Ishikawa (cell line): ENCODE data around the gene CHIA.

ENCODE experiments used
- CEBPB ChIP-seq: IDR thresholded peaks from 2 replicates; pipeline ENCODE4 v1.6.1; 2012
- CREB1 ChIP-seq: IDR thresholded peaks from 2 replicates; pipeline ENCODE4 v1.6.1; 2012; ENCODE audit warnings: low read depth
- EGR1 ChIP-seq: IDR thresholded peaks from 2 replicates; pipeline ENCODE4 v1.6.1; 2012
- EP300 ChIP-seq: IDR thresholded peaks from 2 replicates; pipeline ENCODE4 v1.6.1; 2012; ENCODE audit warnings: borderline replicate concordance
- FOXM1 ChIP-seq: IDR thresholded peaks from 2 replicates; pipeline ENCODE4 v1.6.1; 2012; ENCODE audit warnings: low read depth, borderline replicate concordance
- NFIC ChIP-seq: IDR thresholded peaks from 2 replicates; pipeline ENCODE4 v1.6.1; 2012
- RAD21 ChIP-seq: IDR thresholded peaks from 2 replicates; pipeline ENCODE4 v1.6.1; 2012; ENCODE audit warnings: low read depth
- TAF1 ChIP-seq: IDR thresholded peaks from 2 replicates; pipeline ENCODE4 v1.6.1; 2012; ENCODE audit warnings: low read depth, mild to moderate bottlenecking
- TCF12 ChIP-seq: IDR thresholded peaks from 2 replicates; pipeline ENCODE4 v1.6.1; 2012; ENCODE audit warnings: low read depth
- TEAD4 ChIP-seq: IDR thresholded peaks from 2 replicates; pipeline ENCODE4 v1.6.1; 2012
- YY1 ChIP-seq: IDR thresholded peaks from 2 replicates; pipeline ENCODE4 v1.6.1; 2012; ENCODE audit warnings: low read depth
- ZBTB7A ChIP-seq: IDR thresholded peaks from 2 replicates; pipeline ENCODE4 v1.6.1; 2012; ENCODE audit warnings: low read depth
- TF ChIP-seq, protein P1 (sequence below): IDR thresholded peaks from 2 replicates; pipeline ENCODE4 v1.6.1; 2012; ENCODE audit warnings: low read depth, mild to moderate bottlenecking
- TF ChIP-seq, protein P2 (sequence below): IDR thresholded peaks from 2 replicates; pipeline ENCODE4 v1.6.1; 2012
- TF ChIP-seq, protein P3 (sequence below): IDR thresholded peaks from 2 replicates; pipeline ENCODE4 v1.6.1; 2012

Gene CHIA

DNA sequence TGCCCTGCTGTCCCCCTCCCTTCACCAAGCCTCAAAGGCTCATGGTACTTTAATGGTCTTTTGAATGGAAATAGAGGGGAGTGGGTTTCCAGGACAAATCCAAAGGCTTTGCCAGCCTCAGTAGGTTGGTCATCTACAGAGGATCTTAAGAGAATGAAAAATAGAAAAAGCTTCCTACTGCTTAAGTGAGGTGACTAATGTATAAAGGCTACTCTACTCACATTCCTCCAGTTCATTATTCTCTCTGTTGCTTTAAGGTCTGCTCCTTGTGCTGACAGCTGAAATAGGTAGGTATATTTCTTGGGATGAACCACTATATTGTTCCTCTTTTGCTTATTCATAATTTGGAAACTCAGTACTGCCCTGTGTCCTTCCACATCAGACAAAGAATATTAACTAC is 10.4 kb upstream of the CHIA start:
- no peak for TF ChIP-seq EP300
- TF ChIP-seq RAD21: no peak

DNA sequence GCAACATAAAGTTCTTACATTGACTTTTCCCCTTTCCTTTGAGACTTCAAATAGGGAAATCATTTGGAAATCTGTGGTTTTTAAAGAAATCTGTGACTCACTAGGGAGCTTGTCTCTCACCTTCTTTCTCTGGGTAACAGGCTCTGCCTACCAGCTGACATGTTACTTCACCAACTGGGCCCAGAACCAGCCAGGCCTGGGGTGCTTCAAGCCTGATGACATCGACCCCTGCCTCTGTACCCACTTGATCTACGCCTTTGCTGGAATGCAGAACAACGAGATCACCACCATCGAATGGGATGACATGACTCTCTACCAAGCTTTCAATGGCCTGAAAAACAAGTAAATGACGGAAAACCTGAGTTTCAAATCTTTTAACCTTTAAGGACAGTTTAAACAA is 9.2 kb upstream of the CHIA start:
- TF ChIP-seq NFIC: no peak
- TF ChIP-seq TCF12: no peak
- TF ChIP-seq, protein P1, sequence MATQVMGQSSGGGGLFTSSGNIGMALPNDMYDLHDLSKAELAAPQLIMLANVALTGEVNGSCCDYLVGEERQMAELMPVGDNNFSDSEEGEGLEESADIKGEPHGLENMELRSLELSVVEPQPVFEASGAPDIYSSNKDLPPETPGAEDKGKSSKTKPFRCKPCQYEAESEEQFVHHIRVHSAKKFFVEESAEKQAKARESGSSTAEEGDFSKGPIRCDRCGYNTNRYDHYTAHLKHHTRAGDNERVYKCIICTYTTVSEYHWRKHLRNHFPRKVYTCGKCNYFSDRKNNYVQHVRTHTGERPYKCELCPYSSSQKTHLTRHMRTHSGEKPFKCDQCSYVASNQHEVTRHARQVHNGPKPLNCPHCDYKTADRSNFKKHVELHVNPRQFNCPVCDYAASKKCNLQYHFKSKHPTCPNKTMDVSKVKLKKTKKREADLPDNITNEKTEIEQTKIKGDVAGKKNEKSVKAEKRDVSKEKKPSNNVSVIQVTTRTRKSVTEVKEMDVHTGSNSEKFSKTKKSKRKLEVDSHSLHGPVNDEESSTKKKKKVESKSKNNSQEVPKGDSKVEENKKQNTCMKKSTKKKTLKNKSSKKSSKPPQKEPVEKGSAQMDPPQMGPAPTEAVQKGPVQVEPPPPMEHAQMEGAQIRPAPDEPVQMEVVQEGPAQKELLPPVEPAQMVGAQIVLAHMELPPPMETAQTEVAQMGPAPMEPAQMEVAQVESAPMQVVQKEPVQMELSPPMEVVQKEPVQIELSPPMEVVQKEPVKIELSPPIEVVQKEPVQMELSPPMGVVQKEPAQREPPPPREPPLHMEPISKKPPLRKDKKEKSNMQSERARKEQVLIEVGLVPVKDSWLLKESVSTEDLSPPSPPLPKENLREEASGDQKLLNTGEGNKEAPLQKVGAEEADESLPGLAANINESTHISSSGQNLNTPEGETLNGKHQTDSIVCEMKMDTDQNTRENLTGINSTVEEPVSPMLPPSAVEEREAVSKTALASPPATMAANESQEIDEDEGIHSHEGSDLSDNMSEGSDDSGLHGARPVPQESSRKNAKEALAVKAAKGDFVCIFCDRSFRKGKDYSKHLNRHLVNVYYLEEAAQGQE: no peak
- TF ChIP-seq, protein P2, sequence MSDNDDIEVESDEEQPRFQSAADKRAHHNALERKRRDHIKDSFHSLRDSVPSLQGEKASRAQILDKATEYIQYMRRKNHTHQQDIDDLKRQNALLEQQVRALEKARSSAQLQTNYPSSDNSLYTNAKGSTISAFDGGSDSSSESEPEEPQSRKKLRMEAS: no peak
- no peak for TF ChIP-seq FOXM1
- no peak for TF ChIP-seq EP300

DNA sequence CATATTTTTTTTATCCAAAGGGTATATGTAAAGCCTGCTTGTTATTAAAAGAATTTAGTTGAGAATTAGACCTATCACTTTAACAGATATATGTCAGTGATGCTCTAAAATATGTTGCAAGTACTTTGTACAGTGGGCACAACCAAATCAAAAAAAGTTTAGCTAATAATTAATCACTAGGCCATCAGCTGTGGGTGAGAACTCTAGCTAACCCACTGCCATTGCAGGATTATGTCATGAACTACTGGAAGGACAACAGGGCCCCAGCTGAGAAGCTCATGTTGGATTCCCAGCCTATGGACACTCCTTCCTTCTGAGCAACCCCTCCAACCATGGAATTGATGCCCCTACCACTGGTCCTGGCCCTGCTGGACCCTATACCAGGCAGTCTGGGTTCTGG is 6.8 kb upstream of the CHIA start:
- no peak for TF ChIP-seq FOXM1
- no peak for TF ChIP-seq EGR1
- no peak for TF ChIP-seq EP300
- TF ChIP-seq, protein P1: no peak
- no peak for TF ChIP-seq NFIC
- no peak for TF ChIP-seq RAD21
- TF ChIP-seq TEAD4: no peak
- no peak for TF ChIP-seq CEBPB
- no peak for TF ChIP-seq ZBTB7A
- TF ChIP-seq, protein P2: no peak
- no peak for TF ChIP-seq TCF12
- TF ChIP-seq, protein P3, sequence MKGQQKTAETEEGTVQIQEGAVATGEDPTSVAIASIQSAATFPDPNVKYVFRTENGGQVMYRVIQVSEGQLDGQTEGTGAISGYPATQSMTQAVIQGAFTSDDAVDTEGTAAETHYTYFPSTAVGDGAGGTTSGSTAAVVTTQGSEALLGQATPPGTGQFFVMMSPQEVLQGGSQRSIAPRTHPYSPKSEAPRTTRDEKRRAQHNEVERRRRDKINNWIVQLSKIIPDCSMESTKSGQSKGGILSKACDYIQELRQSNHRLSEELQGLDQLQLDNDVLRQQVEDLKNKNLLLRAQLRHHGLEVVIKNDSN: no peak
- TF ChIP-seq CREB1: no peak
- TF ChIP-seq TAF1: no peak
- no peak for TF ChIP-seq YY1

DNA sequence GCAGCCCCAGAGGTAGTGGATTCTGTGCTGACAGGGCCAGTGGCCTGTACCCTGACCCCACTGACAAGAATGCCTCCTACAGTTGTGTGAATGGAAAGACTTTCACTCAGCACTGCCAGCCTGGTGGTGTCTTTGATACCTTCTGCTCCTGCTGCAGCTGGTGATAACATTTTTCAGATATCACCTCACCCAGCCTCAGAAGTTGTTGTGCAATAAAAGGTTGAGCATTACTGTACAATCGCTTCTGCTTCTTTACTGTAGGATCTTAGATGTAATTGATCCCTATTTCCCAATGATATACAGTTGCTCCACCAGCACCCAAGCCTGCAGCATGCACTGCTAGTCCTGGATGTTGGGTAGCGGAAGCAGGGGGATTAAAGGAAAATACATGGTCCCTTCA is 4.8 kb upstream of the CHIA start:
- TF ChIP-seq FOXM1: no peak
- TF ChIP-seq NFIC: no peak

DNA sequence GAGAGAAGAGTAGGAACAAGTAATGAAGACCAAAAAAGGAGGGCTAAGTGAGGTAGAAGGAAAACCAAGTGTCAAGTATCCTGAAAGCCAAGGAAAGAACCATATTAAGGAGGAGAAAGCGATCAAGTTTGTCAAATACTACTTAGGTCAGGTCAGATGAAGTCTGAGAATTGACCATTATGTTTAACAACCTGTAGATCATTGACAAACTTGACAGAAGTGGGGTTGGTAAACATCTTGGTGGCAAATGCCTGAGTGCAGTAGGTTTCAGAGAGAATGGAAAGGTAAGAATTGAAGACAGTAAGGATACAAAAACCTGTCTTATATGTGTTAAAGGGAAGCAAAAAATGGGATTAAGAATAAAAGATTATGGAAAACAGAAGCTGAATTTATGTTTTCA is 3.7 kb upstream of the CHIA start:
- TF ChIP-seq CEBPB (no peak), NFIC (no peak), TCF12 (no peak), EP300 (no peak), CREB1 (no peak), RAD21 (no peak), YY1 (no peak), EGR1 (no peak), ZBTB7A (no peak), FOXM1 (no peak), TEAD4 (no peak), TAF1 (no peak)
- TF ChIP-seq, protein P1: no peak
- TF ChIP-seq, protein P3: no peak
- TF ChIP-seq, protein P2: no peak
